GM23338 (cell line): Measurements from ENCODE around the gene NADK. TPM values are rescaled to one million over a fixed set of nuclear protein-coding genes. Genes with fewer than 3 reads are reported as not detected.
"Not testable (repeated sequence)": the region's sequence is repeated elsewhere in the genome, so short reads cannot be mapped to it uniquely, and the experiment has no call there.

ENCODE experiments used
- ATAC-seq: fragments of 200-7000 bp; cut with Tn5 transposase; 3 replicates; pipeline ENCODE4 v1.9.1; 2020
- DNase-seq: peaks from one replicate; pipeline ENCODE4 v3.0.0-alpha.2; 2015; ENCODE audit warnings: low spot score
- H2AFZ ChIP-seq: fragments of 200-600 bp; sonication (generic); 2 replicates; pipeline ENCODE4 v1.8.0; 2016; ENCODE audit warnings: antibody characterized with exemption, mild to moderate bottlenecking, moderate library complexity
- H3F3A ChIP-seq: fragments of 200-600 bp; sonication (generic); replicated peaks from 2 replicates; pipeline ENCODE4 v1.8.0; 2017; ENCODE audit warnings: antibody characterized with exemption, mixed run types, low read depth
- H3K27ac ChIP-seq: fragments of 200-600 bp; sonication (generic); 2 replicates; pipeline ENCODE4 v1.6.1; 2016; ENCODE audit warnings: low read depth
- H3K27me3 ChIP-seq: fragments of 200-600 bp; sonication (generic); 2 replicates; pipeline ENCODE4 v1.8.0; 2016; ENCODE audit warnings: mild to moderate bottlenecking, mixed run types, moderate library complexity; ENCODE audit not compliant: insufficient read depth
- H3K36me3 ChIP-seq: fragments of 200-600 bp; sonication (generic); 2 replicates; pipeline ENCODE4 v1.8.0; 2016; ENCODE audit warnings: mild to moderate bottlenecking; ENCODE audit not compliant: insufficient read depth
- H3K4me1 ChIP-seq: fragments of 200-600 bp; sonication (generic); 2 replicates; pipeline ENCODE4 v1.8.0; 2016; ENCODE audit warnings: mild to moderate bottlenecking, moderate library complexity; ENCODE audit not compliant: insufficient read depth
- H3K4me2 ChIP-seq: fragments of 200-600 bp; sonication (generic); 2 replicates; pipeline ENCODE4 v1.7.1; 2017; ENCODE audit warnings: mixed run types
- H3K4me3 ChIP-seq: fragments of 200-600 bp; sonication (generic); 2 replicates; pipeline ENCODE4 v1.6.1; 2016; ENCODE audit warnings: mixed run types
- H3K79me2 ChIP-seq: fragments of 200-600 bp; sonication (generic); replicated peaks from 2 replicates; pipeline ENCODE4 v1.8.0; 2017; ENCODE audit warnings: mild to moderate bottlenecking; ENCODE audit not compliant: insufficient read depth
- H3K9me2 ChIP-seq: fragments of 200-600 bp; sonication (generic); 2 replicates; pipeline ENCODE4 v1.8.0; 2017; ENCODE audit not compliant: insufficient read depth
- H4K20me1 ChIP-seq: fragments of 200-600 bp; sonication (generic); replicated peaks from 2 replicates; pipeline ENCODE4 v1.8.0; 2017; ENCODE audit warnings: mild to moderate bottlenecking; ENCODE audit not compliant: insufficient read depth
- H3K27ac Mint-ChIP-seq: 2 replicates; pipeline ENCODE4 v1.8.0; 2020; ENCODE audit warnings: inconsistent platforms, mild to moderate bottlenecking, moderate library complexity, mixed read lengths
- H3K27me3 Mint-ChIP-seq: 3 replicates; pipeline ENCODE4 v1.8.0; 2022; ENCODE audit warnings: low read depth, mild to moderate bottlenecking, moderate library complexity, mixed read lengths, inconsistent platforms; ENCODE audit not compliant: insufficient read depth, poor library complexity
- H3K36me3 Mint-ChIP-seq: 3 replicates; pipeline ENCODE4 v1.8.0; 2021; ENCODE audit warnings: low read depth, mild to moderate bottlenecking, inconsistent platforms, moderate library complexity, mixed read lengths
- H3K4me1 Mint-ChIP-seq: 3 replicates; pipeline ENCODE4 v1.8.0; 2020; ENCODE audit warnings: mild to moderate bottlenecking, inconsistent platforms, mixed read lengths
- H3K4me3 Mint-ChIP-seq: 3 replicates; pipeline ENCODE4 v1.8.0; 2021; ENCODE audit warnings: moderate library complexity, mild to moderate bottlenecking, inconsistent platforms, mixed read lengths
- H3K9me3 Mint-ChIP-seq: 3 replicates; pipeline ENCODE4 v1.8.0; 2020; ENCODE audit warnings: moderate library complexity, mild to moderate bottlenecking, inconsistent platforms, mixed read lengths
- NANOG ChIP-seq: IDR thresholded peaks from 2 replicates; pipeline ENCODE4 v1.6.1; 2016; ENCODE audit warnings: antibody characterized with exemption, borderline replicate concordance
- polyA plus RNA-seq: library from polyadenylated mRNA; unstranded; fragments of >200 nt; fragmentation: Nextera tagmentation; extraction: Ambion mirVana; gene quantifications from 2 replicates; pipeline ENCODE4 v1.2.1, GENCODE V29; 2016
- total RNA-seq: library from RNA; depleted of rRNA; stranded (reverse); fragments of >200 nt; shearing (Covaris generic); gene quantifications from 2 replicates; pipeline ENCODE4 v1.2.3, GENCODE V29; 2014
- TF ChIP-seq, protein P1 (sequence below): IDR thresholded peaks from one replicate; pipeline ENCODE4 v1.6.1; 2018; ENCODE audit warnings: antibody characterized with exemption; ENCODE audit not compliant: unreplicated experiment

Gene NADK
- total and polyA plus RNA-seq, 2 experiments from 2014 or later, result 45.3 to 73.2 TPM

GRCh38 chr1:1730870-1731269, 47.4 kb downstream of the NADK start (continued):
- TF ChIP-seq, protein P1, sequence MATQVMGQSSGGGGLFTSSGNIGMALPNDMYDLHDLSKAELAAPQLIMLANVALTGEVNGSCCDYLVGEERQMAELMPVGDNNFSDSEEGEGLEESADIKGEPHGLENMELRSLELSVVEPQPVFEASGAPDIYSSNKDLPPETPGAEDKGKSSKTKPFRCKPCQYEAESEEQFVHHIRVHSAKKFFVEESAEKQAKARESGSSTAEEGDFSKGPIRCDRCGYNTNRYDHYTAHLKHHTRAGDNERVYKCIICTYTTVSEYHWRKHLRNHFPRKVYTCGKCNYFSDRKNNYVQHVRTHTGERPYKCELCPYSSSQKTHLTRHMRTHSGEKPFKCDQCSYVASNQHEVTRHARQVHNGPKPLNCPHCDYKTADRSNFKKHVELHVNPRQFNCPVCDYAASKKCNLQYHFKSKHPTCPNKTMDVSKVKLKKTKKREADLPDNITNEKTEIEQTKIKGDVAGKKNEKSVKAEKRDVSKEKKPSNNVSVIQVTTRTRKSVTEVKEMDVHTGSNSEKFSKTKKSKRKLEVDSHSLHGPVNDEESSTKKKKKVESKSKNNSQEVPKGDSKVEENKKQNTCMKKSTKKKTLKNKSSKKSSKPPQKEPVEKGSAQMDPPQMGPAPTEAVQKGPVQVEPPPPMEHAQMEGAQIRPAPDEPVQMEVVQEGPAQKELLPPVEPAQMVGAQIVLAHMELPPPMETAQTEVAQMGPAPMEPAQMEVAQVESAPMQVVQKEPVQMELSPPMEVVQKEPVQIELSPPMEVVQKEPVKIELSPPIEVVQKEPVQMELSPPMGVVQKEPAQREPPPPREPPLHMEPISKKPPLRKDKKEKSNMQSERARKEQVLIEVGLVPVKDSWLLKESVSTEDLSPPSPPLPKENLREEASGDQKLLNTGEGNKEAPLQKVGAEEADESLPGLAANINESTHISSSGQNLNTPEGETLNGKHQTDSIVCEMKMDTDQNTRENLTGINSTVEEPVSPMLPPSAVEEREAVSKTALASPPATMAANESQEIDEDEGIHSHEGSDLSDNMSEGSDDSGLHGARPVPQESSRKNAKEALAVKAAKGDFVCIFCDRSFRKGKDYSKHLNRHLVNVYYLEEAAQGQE, result no peak
- no peak for TF ChIP-seq NANOG

- H3K4me3 ChIP-seq, H3K9me2 ChIP-seq, H3K4me3 Mint-ChIP-seq, H3K27ac ChIP-seq, ATAC-seq, H3K4me2 ChIP-seq, H3K4me1 Mint-ChIP-seq, H3K79me2 ChIP-seq, DNase-seq, H3K4me1 ChIP-seq, H3K27ac Mint-ChIP-seq, H3F3A ChIP-seq, H2AFZ ChIP-seq, H3K27me3 Mint-ChIP-seq, H4K20me1 ChIP-seq, H3K9me3 Mint-ChIP-seq, H3K27me3 ChIP-seq: not testable (repeated sequence)
- H3K36me3 Mint-ChIP-seq, result peaks cover 24% of the 10 kb centered on the region
- peaks cover 11% of the 10 kb centered on the region; the same call in 1 of the 2 replicates for H3K36me3 ChIP-seq
These were observed 48.0 kb downstream of the NADK start for GRCh38 chr1:1730230-1730629.

DNA sequence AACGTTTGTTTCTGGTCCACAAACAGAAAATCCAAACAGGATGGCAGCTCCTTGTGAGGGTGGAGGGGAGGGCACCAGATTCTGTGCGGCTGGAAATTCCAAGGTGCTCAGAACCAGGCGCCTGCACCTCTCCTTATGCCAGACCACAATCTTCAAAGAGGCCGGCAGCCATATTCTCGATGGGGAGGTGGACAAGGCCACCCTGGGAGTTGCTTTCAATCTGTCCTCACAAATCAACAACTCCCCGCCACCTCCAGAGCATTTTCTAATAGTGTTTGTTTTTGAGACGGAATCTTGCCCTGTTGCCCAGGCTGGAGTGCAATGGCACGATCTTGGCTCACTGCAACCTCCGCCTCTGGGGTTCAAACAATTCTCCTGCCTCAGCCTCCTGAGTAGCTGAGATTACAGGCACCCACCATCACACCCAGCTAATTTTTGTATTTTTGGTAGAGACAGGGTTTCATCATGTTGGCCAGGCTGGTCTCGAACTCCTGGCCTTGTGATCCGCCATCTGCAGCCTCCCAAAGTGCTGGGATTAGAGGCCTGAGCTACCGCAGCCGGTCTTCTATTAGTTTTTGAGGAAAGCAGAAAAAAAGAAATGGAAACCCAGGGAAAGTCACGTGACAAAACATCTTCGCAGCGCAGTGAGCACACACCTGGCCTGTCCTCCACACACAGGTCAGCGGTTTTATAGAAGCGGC, 49.0 kb downstream of the NADK start:
- peaks cover 11% of the 10 kb centered on the region; the same call in 1 of the 2 replicates for H3K36me3 ChIP-seq
- H3K4me1 Mint-ChIP-seq, H2AFZ ChIP-seq, H3K4me3 ChIP-seq, ATAC-seq, H3K4me2 ChIP-seq, H3K4me3 Mint-ChIP-seq, H3K27ac ChIP-seq, H3K27me3 Mint-ChIP-seq, H3K9me3 Mint-ChIP-seq, H3K27me3 ChIP-seq, H4K20me1 ChIP-seq, DNase-seq, H3K79me2 ChIP-seq, H3K9me2 ChIP-seq, H3F3A ChIP-seq, H3K27ac Mint-ChIP-seq, H3K4me1 ChIP-seq: not testable (repeated sequence)
- H3K36me3 Mint-ChIP-seq, result peaks cover 19% of the 10 kb centered on the region

GRCh38 chr1:1728308-1729005, 49.8 kb downstream of the NADK start:
- not testable (repeated sequence) for H3K4me1 Mint-ChIP-seq, H3F3A ChIP-seq, H3K4me3 Mint-ChIP-seq, H3K4me3 ChIP-seq, H3K79me2 ChIP-seq, H3K27ac ChIP-seq, H3K4me1 ChIP-seq, DNase-seq, H3K9me3 Mint-ChIP-seq, H2AFZ ChIP-seq, H3K9me2 ChIP-seq, H3K27ac Mint-ChIP-seq, H3K27me3 ChIP-seq, ATAC-seq, H3K4me2 ChIP-seq, H4K20me1 ChIP-seq
- H3K36me3 Mint-ChIP-seq, result peaks cover 15% of the 10 kb centered on the region
- peaks cover 11% of the 10 kb centered on the region; the same call in 1 of the 2 replicates for H3K36me3 ChIP-seq
- peaks cover 11% of the 10 kb centered on the region for H3K27me3 Mint-ChIP-seq

GRCh38 chr1:1727131-1727651, 51.1 kb downstream of the NADK start:
- H3K27ac ChIP-seq, H3K36me3 ChIP-seq, H3K4me1 Mint-ChIP-seq, H3K4me2 ChIP-seq, H3K9me2 ChIP-seq, H4K20me1 ChIP-seq, H3K4me1 ChIP-seq, ATAC-seq, H3K79me2 ChIP-seq, H2AFZ ChIP-seq, H3K9me3 Mint-ChIP-seq, H3F3A ChIP-seq, H3K4me3 Mint-ChIP-seq, H3K27ac Mint-ChIP-seq, H3K27me3 ChIP-seq, H3K4me3 ChIP-seq, DNase-seq: not testable (repeated sequence)
- Mint-ChIP-seq H3K36me3 (peaks cover 11% of the 10 kb centered on the region), H3K27me3 (peaks cover 11% of the 10 kb centered on the region)

DNA sequence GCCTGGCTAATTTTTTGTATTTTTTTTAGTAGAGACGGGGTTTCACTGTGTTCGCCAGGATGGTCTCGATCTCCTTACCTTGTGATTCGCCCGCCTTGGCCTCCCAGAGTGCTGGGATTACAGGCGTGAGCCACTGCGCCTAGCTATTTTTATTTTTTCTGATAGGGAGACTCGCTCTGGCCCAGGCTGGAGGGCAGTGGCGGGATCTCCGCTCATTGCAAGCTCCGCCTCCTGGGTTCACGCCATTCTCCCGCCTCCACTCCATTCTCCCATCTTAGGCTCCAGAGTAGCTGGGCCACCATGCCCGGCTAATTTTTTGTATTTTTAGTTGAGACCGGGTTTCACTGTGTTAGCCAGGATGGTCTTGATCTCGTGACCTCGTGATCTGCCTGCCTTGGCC, 52.2 kb downstream of the NADK start:
- Mint-ChIP-seq H3K27ac (peak overlapping the region; percentile 72; the same call in 1 of the 2 replicates), H3K4me3 (peak overlapping the region; percentile 46; the same call in 2 of the 3 replicates), H3K27me3 (peaks cover 11% of the 10 kb centered on the region), H3K36me3 (peaks cover 10% of the 10 kb centered on the region)
- not testable (repeated sequence) for H3K9me3 Mint-ChIP-seq, H3K36me3 ChIP-seq, H3K4me3 ChIP-seq, H3K4me1 ChIP-seq, H4K20me1 ChIP-seq, H3K4me2 ChIP-seq, H2AFZ ChIP-seq, DNase-seq, H3K27me3 ChIP-seq, H3K79me2 ChIP-seq, H3K4me1 Mint-ChIP-seq, H3K9me2 ChIP-seq, ATAC-seq, H3F3A ChIP-seq
- H3K27ac ChIP-seq, result peak overlapping the region; percentile 45; the same call in 1 of the 2 replicates
